Measurements from ENCODE around the gene KMT5B. TPM values are rescaled to one million over a fixed set of nuclear protein-coding genes. Genes with fewer than 3 reads are reported as not detected.

KMT5B gene
- total RNA-seq, 1 experiment from 2014 or later = 45.7 TPM

DNA sequence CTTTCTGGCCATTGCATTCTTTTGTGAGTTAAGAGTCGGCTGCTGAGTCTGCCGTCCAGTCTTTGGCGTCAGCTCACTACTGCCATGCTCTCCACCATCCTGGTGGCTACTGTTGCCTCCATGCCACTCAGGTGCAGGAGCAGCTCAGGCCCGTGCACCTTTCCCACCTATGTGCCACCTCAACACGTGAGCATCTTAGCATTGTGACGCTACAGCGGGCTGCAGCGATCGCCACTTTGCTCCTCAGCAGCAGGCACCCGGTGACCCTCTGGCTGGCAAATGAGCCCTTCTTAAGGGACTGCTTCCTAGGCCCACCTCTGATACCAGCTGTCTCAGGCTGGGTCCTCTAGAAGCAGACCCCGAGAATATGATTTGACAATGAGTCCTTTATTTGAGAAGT lies 11.5 kb upstream of the KMT5B start:
- Histone ChIP-seq H3K36me3 (ENCODE audit: low read depth) (no peaks in the 10 kb centered on the region), H3F3A (ENCODE audit: insufficient read depth, low read depth) (no peaks in the 10 kb centered on the region), H3K4me1 (replicated peaks; ENCODE audit: insufficient read depth) (no peaks in the 10 kb centered on the region), H3K9me3 (ENCODE audit: insufficient read depth, low read depth) (peaks cover 5% of the 10 kb centered on the region), H3K9me2 (ENCODE audit: insufficient read depth) (no peaks in the 10 kb centered on the region), H3K27ac (no peak overlapping the region), H4K20me1 (ENCODE audit: insufficient read depth) (no peaks in the 10 kb centered on the region), H2AFZ (no peak overlapping the region), H3K4me3 (no peak overlapping the region), H3K27me3 (ENCODE audit: insufficient read depth, low read depth) (no peaks in the 10 kb centered on the region), H3K79me2 (ENCODE audit: low read depth) (no peaks in the 10 kb centered on the region), H3K4me2 (no peak overlapping the region)
- no TSS peak for BruUV-seq (replicated peaks)
- ChIA-PET POLR2A (ENCODE audit: unreplicated experiment) (no interaction called here), CTCF (no interaction called here)
- no peak for DNase-seq
- TF ChIP-seq CTCF (conservative IDR thresholded peaks at IDR 0.05) (no peak), EZH2 (IDR thresholded peaks at IDR 0.05; ENCODE audit: low read depth) (no peak)
- intact Hi-C loops (cut with micrococcal nuclease; ENCODE audit: unreplicated experiment) = no loop called here

- Histone ChIP-seq H2AFZ (no peak overlapping the region), H3K9me3 (ENCODE audit: insufficient read depth, low read depth) (0 out of 2 replicates have a peak, but pooled peaks cover 3% of the 10 kb centered on the region), H3K4me1 (replicated peaks; ENCODE audit: insufficient read depth) (no peaks in the 10 kb centered on the region), H3K79me2 (ENCODE audit: low read depth) (no peaks in the 10 kb centered on the region), H3K36me3 (ENCODE audit: low read depth) (no peaks in the 10 kb centered on the region), H3K27ac (no peak overlapping the region), H3F3A (ENCODE audit: insufficient read depth, low read depth) (no peaks in the 10 kb centered on the region), H3K9me2 (ENCODE audit: insufficient read depth) (no peaks in the 10 kb centered on the region), H4K20me1 (ENCODE audit: insufficient read depth) (no peaks in the 10 kb centered on the region), H3K4me3 (no peak overlapping the region), H3K27me3 (ENCODE audit: insufficient read depth, low read depth) (no peaks in the 10 kb centered on the region), H3K4me2 (no peak overlapping the region)
- CTCF ChIA-PET = interaction anchor here (0.5 kb wide), 1 partner anchor 12 kb away, joined by 3 read pairs; no protein-coding TSS in a partner anchor
- TF ChIP-seq EZH2 (IDR thresholded peaks at IDR 0.05; ENCODE audit: low read depth) (no peak), CTCF (conservative IDR thresholded peaks at IDR 0.05) (no peak)
- POLR2A ChIA-PET (ENCODE audit: unreplicated experiment) = no interaction called here
- no peak for DNase-seq
- intact Hi-C loops (cut with micrococcal nuclease; ENCODE audit: unreplicated experiment) = no loop called here
- BruUV-seq (replicated peaks) = no TSS peak
Measured at GRCh38 chr11:68223275-68223674, 10.2 kb upstream of the KMT5B start.

DNA sequence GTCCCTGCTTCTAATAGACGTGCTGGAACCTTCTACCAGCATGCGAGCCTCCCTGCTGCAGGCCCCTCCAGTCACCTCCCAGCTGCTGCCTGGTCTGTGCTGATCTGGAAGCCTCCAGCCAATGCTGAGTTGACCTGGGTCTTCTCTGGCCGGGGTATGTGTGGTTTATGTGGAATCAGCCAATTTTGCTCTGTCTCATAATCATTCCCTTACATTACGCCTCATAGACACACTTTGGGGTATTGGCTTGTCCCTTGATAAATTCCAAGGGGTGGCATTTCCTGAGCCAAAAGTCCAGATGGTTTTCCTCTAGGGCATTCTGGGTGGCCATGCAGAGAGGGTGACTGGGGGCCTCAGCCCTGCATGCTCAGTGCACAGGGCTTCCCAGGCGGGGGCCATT lies 8.3 kb upstream of the KMT5B start:
- no peaks in the 10 kb centered on the region for H4K20me1 ChIP-seq (ENCODE audit: insufficient read depth)
- H3K79me2 ChIP-seq (ENCODE audit: low read depth) = no peaks in the 10 kb centered on the region
- H3K9me2 ChIP-seq (ENCODE audit: insufficient read depth) = no peaks in the 10 kb centered on the region
- no peak overlapping the region for H3K27ac ChIP-seq
- no peaks in the 10 kb centered on the region for H3F3A ChIP-seq (ENCODE audit: insufficient read depth, low read depth)
- H2AFZ ChIP-seq = no peak overlapping the region
- no peaks in the 10 kb centered on the region for H3K27me3 ChIP-seq (ENCODE audit: insufficient read depth, low read depth)
- no TSS peak for BruUV-seq (replicated peaks)
- no peak for DNase-seq
- H3K36me3 ChIP-seq (ENCODE audit: low read depth) = no peaks in the 10 kb centered on the region
- CTCF ChIA-PET = no interaction called here
- H3K4me2 ChIP-seq = no peak overlapping the region
- TF ChIP-seq CTCF (conservative IDR thresholded peaks at IDR 0.05) = no peak
- no peak for TF ChIP-seq EZH2 (IDR thresholded peaks at IDR 0.05; ENCODE audit: low read depth)
- no peak overlapping the region for H3K4me3 ChIP-seq
- H3K9me3 ChIP-seq (ENCODE audit: insufficient read depth, low read depth) = no peaks in the 10 kb centered on the region
- H3K4me1 ChIP-seq (replicated peaks; ENCODE audit: insufficient read depth) = no peaks in the 10 kb centered on the region
- POLR2A ChIA-PET (ENCODE audit: unreplicated experiment) = no interaction called here
- intact Hi-C loops (cut with micrococcal nuclease; ENCODE audit: unreplicated experiment) = no loop called here

Measured in PC-9 (cell line).